A673 (cell line): ENCODE results near the gene OARD1.

Experiments used
- EZH2 ChIP-seq: fragments of 200-600 bp; sonication (generic); IDR thresholded peaks from 2 replicates; pipeline ENCODE4 v1.6.1; 2017; ENCODE audit warnings: borderline replicate concordance, low read depth, mild to moderate bottlenecking, mixed read lengths, antibody characterized with exemption, low read length; ENCODE audit not compliant: poor library complexity, severe bottlenecking
- TF ChIP-seq, protein P1 (sequence below): fragments of 300-800, 200-600 bp; sonication (generic); conservative IDR thresholded peaks from 2 replicates; pipeline ENCODE4 v1.5.1; 2017; ENCODE audit warnings: low read depth, mild to moderate bottlenecking, antibody characterized with exemption, low read length, moderate library complexity, mixed read lengths

DNA sequence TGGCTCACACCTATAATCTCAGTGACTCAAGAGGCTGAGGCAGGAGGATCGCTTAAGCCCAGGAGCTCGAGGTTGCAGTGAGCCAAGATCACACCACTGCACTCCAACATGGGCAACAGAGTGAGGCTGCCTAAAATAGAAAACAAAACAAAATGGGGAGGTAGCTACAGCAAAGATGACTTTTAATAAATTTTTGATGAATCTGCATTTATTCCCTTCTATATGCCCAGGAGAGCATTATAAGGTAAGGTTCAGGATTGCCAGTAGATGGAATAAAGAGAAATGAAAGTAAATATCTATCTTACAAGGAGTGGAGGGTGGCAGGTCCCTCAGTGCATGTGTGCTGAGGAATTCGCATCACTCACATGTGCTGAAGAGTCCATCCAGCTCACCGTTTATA lies 57.4 kb downstream of the OARD1 start:
- no peak for TF ChIP-seq EZH2
- TF ChIP-seq, protein P1, sequence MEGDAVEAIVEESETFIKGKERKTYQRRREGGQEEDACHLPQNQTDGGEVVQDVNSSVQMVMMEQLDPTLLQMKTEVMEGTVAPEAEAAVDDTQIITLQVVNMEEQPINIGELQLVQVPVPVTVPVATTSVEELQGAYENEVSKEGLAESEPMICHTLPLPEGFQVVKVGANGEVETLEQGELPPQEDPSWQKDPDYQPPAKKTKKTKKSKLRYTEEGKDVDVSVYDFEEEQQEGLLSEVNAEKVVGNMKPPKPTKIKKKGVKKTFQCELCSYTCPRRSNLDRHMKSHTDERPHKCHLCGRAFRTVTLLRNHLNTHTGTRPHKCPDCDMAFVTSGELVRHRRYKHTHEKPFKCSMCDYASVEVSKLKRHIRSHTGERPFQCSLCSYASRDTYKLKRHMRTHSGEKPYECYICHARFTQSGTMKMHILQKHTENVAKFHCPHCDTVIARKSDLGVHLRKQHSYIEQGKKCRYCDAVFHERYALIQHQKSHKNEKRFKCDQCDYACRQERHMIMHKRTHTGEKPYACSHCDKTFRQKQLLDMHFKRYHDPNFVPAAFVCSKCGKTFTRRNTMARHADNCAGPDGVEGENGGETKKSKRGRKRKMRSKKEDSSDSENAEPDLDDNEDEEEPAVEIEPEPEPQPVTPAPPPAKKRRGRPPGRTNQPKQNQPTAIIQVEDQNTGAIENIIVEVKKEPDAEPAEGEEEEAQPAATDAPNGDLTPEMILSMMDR = no peak
